PFSK-1 (cell line): ENCODE results near the gene XPO6.

Source experiments
- FOXP2 ChIP-seq: optimal IDR thresholded peaks from 2 replicates; pipeline ENCODE3; 2011; ENCODE audit warnings: borderline replicate concordance, control low read depth, inconsistent platforms; ENCODE audit not compliant: insufficient read depth; ENCODE audit errors: extremely low read length, extremely low read depth
- POLR2AphosphoS5 ChIP-seq: IDR thresholded peaks from 2 replicates; pipeline ENCODE4 v1.6.1; 2012; ENCODE audit warnings: low read depth, mild to moderate bottlenecking, control low read depth, low read length, moderate library complexity
- REST ChIP-seq, 2 experiments: IDR thresholded peaks; 2 replicates each; pipeline versions ENCODE4 v1.6.1 to v1.8.0; 2011 to 2012; ENCODE audit warnings: low read depth in 2 of 2, low read length in 2 of 2, control low read depth in 1 of 2, inconsistent platforms in 1 of 2, mild to moderate bottlenecking in 1 of 2, moderate library complexity in 1 of 2; ENCODE audit not compliant: insufficient read depth in 1 of 2
- SIN3A ChIP-seq: IDR thresholded peaks from 2 replicates; pipeline ENCODE4 v1.6.1; 2012; ENCODE audit warnings: mild to moderate bottlenecking, low read length, moderate library complexity, borderline replicate concordance; ENCODE audit not compliant: insufficient read depth
- TAF1 ChIP-seq: IDR thresholded peaks from 2 replicates; pipeline ENCODE4 v1.6.1; 2012; ENCODE audit warnings: low read length, control low read depth, borderline replicate concordance; ENCODE audit not compliant: insufficient read depth

XPO6 gene

GRCh38 chr16:28166394-28167208, 45.2 kb downstream of the XPO6 start:
- no peak for TF ChIP-seq TAF1
- TF ChIP-seq SIN3A: no peak
- no peak for TF ChIP-seq REST (IDR thresholded peaks at IDR 0.05; ENCODE audit: insufficient read depth in 1 of 2, low read depth in 2 of 2, low read length in 2 of 2)
- TF ChIP-seq FOXP2: no peak
- no peak for TF ChIP-seq POLR2AphosphoS5

GRCh38 chr16:28165598-28165997, 46.2 kb downstream of the XPO6 start:
- TF ChIP-seq TAF1: no peak
- TF ChIP-seq POLR2AphosphoS5: no peak
- no peak for TF ChIP-seq REST (IDR thresholded peaks at IDR 0.05; ENCODE audit: insufficient read depth in 1 of 2, low read depth in 2 of 2, low read length in 2 of 2)
- TF ChIP-seq FOXP2: no peak
- no peak for TF ChIP-seq SIN3A

GRCh38 chr16:28164140-28164539, 47.6 kb downstream of the XPO6 start:
- TF ChIP-seq FOXP2 (no peak), TAF1 (no peak), POLR2AphosphoS5 (no peak), REST (IDR thresholded peaks at IDR 0.05; ENCODE audit: insufficient read depth in 1 of 2, low read depth in 2 of 2, low read length in 2 of 2) (no peak), SIN3A (no peak)

- TF ChIP-seq FOXP2 (no peak), SIN3A (no peak), REST (IDR thresholded peaks at IDR 0.05; ENCODE audit: insufficient read depth in 1 of 2, low read depth in 2 of 2, low read length in 2 of 2) (no peak), POLR2AphosphoS5 (no peak), TAF1 (no peak)
Observed at GRCh38 chr16:28163699-28164098, 48.1 kb downstream of the XPO6 start.

- TF ChIP-seq FOXP2 (no peak), POLR2AphosphoS5 (no peak), REST (IDR thresholded peaks at IDR 0.05; ENCODE audit: insufficient read depth in 1 of 2, low read depth in 2 of 2, low read length in 2 of 2) (no peak), SIN3A (no peak), TAF1 (no peak)
Observed at GRCh38 chr16:28162326-28162877, 49.4 kb downstream of the XPO6 start.
